HepG2 (cell line): ENCODE measurements around the gene MYBPC2. TPM values are rescaled to one million over a fixed set of nuclear protein-coding genes. Genes with fewer than 3 reads are reported as not detected.

Source experiments
- CHCHD3 ChIP-seq: sonication (generic); formaldehyde crosslinking; IDR thresholded peaks from 2 replicates; pipeline ENCODE4 v1.8.0; 2022; ENCODE audit warnings: mild to moderate bottlenecking, missing genetic modification reagents, moderate library complexity
- DNMT1 ChIP-seq: sonication (generic); formaldehyde crosslinking; IDR thresholded peaks from 2 replicates; pipeline ENCODE4 v1.5.1; 2020; ENCODE audit warnings: mild to moderate bottlenecking, missing genetic modification reagents
- GATAD2A ChIP-seq: IDR thresholded peaks from 2 replicates; pipeline ENCODE4 v1.6.1; 2016
- HOXD1 ChIP-seq: sonication (generic); formaldehyde crosslinking; IDR thresholded peaks from 2 replicates; pipeline ENCODE4 v1.5.0; 2020; ENCODE audit warnings: missing genetic modification reagents
- IRF2 ChIP-seq: IDR thresholded peaks from 2 replicates; pipeline ENCODE4 v1.6.1; 2018; ENCODE audit warnings: missing genetic modification reagents, missing compliant biosample characterization
- MXI1 ChIP-seq: IDR thresholded peaks from 3 replicates; pipeline ENCODE4 v1.6.1; 2012; ENCODE audit warnings: low read depth, low read length, inconsistent platforms, borderline replicate concordance
- PAX8 ChIP-seq: sonication (generic); formaldehyde crosslinking; IDR thresholded peaks from 2 replicates; pipeline ENCODE4 v1.8.0; 2022; ENCODE audit warnings: mild to moderate bottlenecking, missing genetic modification reagents, borderline replicate concordance
- PHF5A ChIP-seq: IDR thresholded peaks from one replicate; pipeline ENCODE4 v1.6.1; 2018; ENCODE audit warnings: low read depth, missing genetic modification reagents; ENCODE audit not compliant: unreplicated experiment
- REXO4 ChIP-seq: sonication (generic); formaldehyde crosslinking; IDR thresholded peaks from 2 replicates; pipeline ENCODE4 v1.8.0; 2022; ENCODE audit warnings: missing genetic modification reagents, mild to moderate bottlenecking, borderline replicate concordance
- SSRP1 ChIP-seq: IDR thresholded peaks from 2 replicates; pipeline ENCODE4 v1.6.1; 2016; ENCODE audit warnings: control low read depth
- TCF7 ChIP-seq: sonication (generic); IDR thresholded peaks from 2 replicates; pipeline ENCODE4 v1.6.1; 2016; ENCODE audit warnings: antibody characterized with exemption, low read depth
- ZNF251 ChIP-seq: sonication (generic); formaldehyde crosslinking; IDR thresholded peaks from 2 replicates; pipeline ENCODE4 v1.9.0; 2021; ENCODE audit warnings: mild to moderate bottlenecking, missing genetic modification reagents
- ZNF256 ChIP-seq: sonication (generic); formaldehyde crosslinking; conservative IDR thresholded peaks from 2 replicates; pipeline ENCODE4 v1.4.0; 2020; ENCODE audit warnings: missing genetic modification reagents
- ZNF343 ChIP-seq: sonication (generic); formaldehyde crosslinking; IDR thresholded peaks from 2 replicates; pipeline ENCODE4 v1.4.0; 2020; ENCODE audit warnings: mild to moderate bottlenecking, missing genetic modification reagents
- ZNF598 ChIP-seq: sonication (generic); formaldehyde crosslinking; IDR thresholded peaks from 2 replicates; pipeline ENCODE4 v1.5.1; 2020; ENCODE audit warnings: mild to moderate bottlenecking, missing genetic modification reagents, borderline replicate concordance
- ZNF737 ChIP-seq: sonication (generic); formaldehyde crosslinking; IDR thresholded peaks from 2 replicates; pipeline ENCODE4 v1.5.0; 2020; ENCODE audit warnings: missing genetic modification reagents, mild to moderate bottlenecking, borderline replicate concordance
- ZNF761 ChIP-seq: sonication (generic); formaldehyde crosslinking; conservative IDR thresholded peaks from 2 replicates; pipeline ENCODE4 v1.4.0; 2020; ENCODE audit warnings: mild to moderate bottlenecking, missing genetic modification reagents
- polyA plus RNA-seq, 8 experiments: library from polyadenylated mRNA; depleted of rRNA in 3 of 8; stranded (reverse) in 7 of 8; unstranded in 1 of 8; fragments of >200 nt; fragmentation: Illumina TruSeq in 4 of 8; extraction: Trizol in 4 of 8; gene quantifications; 2 replicates each; pipeline versions ENCODE4 v1.2.1 to v1.2.3, GENCODE V29; 2011 to 2016; ENCODE audit warnings: low read depth in 4 of 8, missing spikeins in 1 of 8, mixed read lengths in 1 of 8; ENCODE audit not compliant: insufficient read depth in 1 of 8
- total RNA-seq, 5 experiments: library from RNA; depleted of rRNA; stranded (reverse); fragments of >200 nt; fragmentation: Illumina TruSeq; extraction: Trizol; gene quantifications; 2 replicates each; pipeline ENCODE4 v1.2.3, GENCODE V29; 2016; ENCODE audit warnings: low read depth in 1 of 5
- TF ChIP-seq, protein P1 (sequence below): sonication (generic); formaldehyde crosslinking; conservative IDR thresholded peaks from 2 replicates; pipeline ENCODE4 v1.8.0; 2022; ENCODE audit warnings: mild to moderate bottlenecking, moderate library complexity, missing genetic modification reagents
- TF ChIP-seq, protein P2 (sequence below): sonication (generic); formaldehyde crosslinking; IDR thresholded peaks from 2 replicates; pipeline ENCODE4 v1.9.0; 2021; ENCODE audit warnings: missing genetic modification reagents, mild to moderate bottlenecking, borderline replicate concordance
- TF ChIP-seq, protein P3 (sequence below): sonication (generic); formaldehyde crosslinking; IDR thresholded peaks from 2 replicates; pipeline ENCODE4 v1.4.0; 2020; ENCODE audit warnings: missing genetic modification reagents, borderline replicate concordance
- TF ChIP-seq, protein P4 (sequence below): IDR thresholded peaks from 2 replicates; pipeline ENCODE4 v1.6.1; 2016

MYBPC2 gene
- total and polyA plus RNA-seq, 2 of the 13 experiments (the other 11 are each of a cell fraction or from before 2014, with no cell fraction given): not detected

DNA sequence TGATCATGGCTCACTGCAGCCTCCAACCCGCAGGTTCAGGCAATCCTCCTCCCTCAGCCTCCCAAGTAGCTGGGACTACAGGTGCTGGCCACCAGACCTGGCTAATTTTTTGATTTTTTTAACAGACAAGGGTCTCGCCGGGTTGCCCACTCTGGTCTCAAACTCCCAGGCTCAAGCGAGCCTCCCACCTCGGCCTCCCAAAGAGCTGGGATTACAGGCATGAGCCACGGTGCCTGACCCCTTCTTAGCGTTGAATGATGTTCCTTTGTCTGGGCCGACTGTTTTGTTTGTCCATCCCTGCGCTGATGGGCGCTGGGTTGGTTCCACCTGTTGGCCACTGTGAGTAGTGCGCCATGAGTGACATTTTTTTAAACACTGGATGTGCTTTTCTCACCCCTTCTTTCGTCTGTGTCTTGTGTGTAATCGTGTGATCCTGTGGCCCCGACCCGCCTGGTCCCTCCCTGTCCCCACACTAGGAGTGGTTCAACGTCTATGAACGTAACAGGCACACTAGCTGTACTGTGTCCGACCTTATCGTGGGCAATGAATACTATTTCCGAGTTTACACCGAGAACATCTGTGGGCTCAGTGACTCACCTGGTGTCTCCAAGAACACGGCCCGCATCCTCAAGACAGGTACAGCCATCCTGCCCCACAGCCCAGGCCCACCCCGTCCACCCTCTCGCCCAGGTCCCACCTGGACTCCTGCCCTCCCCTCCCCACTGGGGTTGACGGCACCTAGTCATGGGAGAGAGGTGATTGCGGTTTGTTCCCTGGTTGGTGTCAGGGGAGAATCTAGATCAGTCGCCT lies 28.6 kb downstream of the MYBPC2 start (continued):
- TF ChIP-seq, protein P1, sequence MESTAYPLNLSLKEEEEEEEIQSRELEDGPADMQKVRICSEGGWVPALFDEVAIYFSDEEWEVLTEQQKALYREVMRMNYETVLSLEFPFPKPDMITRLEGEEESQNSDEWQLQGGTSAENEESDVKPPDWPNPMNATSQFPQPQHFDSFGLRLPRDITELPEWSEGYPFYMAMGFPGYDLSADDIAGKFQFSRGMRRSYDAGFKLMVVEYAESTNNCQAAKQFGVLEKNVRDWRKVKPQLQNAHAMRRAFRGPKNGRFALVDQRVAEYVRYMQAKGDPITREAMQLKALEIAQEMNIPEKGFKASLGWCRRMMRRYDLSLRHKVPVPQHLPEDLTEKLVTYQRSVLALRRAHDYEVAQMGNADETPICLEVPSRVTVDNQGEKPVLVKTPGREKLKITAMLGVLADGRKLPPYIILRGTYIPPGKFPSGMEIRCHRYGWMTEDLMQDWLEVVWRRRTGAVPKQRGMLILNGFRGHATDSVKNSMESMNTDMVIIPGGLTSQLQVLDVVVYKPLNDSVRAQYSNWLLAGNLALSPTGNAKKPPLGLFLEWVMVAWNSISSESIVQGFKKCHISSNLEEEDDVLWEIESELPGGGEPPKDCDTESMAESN (CRISPR knock-in tag): no peak
- TF ChIP-seq ZNF256 (CRISPR knock-in tag): no peak
- TF ChIP-seq, protein P2, sequence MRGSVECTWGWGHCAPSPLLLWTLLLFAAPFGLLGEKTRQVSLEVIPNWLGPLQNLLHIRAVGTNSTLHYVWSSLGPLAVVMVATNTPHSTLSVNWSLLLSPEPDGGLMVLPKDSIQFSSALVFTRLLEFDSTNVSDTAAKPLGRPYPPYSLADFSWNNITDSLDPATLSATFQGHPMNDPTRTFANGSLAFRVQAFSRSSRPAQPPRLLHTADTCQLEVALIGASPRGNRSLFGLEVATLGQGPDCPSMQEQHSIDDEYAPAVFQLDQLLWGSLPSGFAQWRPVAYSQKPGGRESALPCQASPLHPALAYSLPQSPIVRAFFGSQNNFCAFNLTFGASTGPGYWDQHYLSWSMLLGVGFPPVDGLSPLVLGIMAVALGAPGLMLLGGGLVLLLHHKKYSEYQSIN (CRISPR knock-in tag): no peak
- no peak for TF ChIP-seq REXO4 (CRISPR knock-in tag)
- TF ChIP-seq CHCHD3 (CRISPR knock-in tag): no peak
- no peak for TF ChIP-seq PAX8
- no peak for TF ChIP-seq ZNF737 (CRISPR knock-in tag)
- TF ChIP-seq MXI1: no peak
- no peak for TF ChIP-seq TCF7
- TF ChIP-seq DNMT1 (CRISPR knock-in tag): no peak
- TF ChIP-seq IRF2: 0 out of 2 replicates have a peak, but pooled peaks have one; percentile 18
- no peak for TF ChIP-seq ZNF251 (CRISPR knock-in tag)
- TF ChIP-seq GATAD2A (CRISPR knock-in tag): no peak
- TF ChIP-seq, protein P3, sequence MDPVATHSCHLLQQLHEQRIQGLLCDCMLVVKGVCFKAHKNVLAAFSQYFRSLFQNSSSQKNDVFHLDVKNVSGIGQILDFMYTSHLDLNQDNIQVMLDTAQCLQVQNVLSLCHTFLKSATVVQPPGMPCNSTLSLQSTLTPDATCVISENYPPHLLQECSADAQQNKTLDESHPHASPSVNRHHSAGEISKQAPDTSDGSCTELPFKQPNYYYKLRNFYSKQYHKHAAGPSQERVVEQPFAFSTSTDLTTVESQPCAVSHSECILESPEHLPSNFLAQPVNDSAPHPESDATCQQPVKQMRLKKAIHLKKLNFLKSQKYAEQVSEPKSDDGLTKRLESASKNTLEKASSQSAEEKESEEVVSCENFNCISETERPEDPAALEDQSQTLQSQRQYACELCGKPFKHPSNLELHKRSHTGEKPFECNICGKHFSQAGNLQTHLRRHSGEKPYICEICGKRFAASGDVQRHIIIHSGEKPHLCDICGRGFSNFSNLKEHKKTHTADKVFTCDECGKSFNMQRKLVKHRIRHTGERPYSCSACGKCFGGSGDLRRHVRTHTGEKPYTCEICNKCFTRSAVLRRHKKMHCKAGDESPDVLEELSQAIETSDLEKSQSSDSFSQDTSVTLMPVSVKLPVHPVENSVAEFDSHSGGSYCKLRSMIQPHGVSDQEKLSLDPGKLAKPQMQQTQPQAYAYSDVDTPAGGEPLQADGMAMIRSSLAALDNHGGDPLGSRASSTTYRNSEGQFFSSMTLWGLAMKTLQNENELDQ: no peak
- TF ChIP-seq ZNF343 (CRISPR knock-in tag): no peak
- TF ChIP-seq, protein P4, sequence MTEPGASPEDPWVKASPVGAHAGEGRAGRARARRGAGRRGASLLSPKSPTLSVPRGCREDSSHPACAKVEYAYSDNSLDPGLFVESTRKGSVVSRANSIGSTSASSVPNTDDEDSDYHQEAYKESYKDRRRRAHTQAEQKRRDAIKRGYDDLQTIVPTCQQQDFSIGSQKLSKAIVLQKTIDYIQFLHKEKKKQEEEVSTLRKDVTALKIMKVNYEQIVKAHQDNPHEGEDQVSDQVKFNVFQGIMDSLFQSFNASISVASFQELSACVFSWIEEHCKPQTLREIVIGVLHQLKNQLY (CRISPR knock-in tag): no peak
- no peak for TF ChIP-seq SSRP1 (CRISPR knock-in tag)
- TF ChIP-seq ZNF761 (CRISPR knock-in tag): no peak
- TF ChIP-seq HOXD1: no peak
- no peak for TF ChIP-seq PHF5A
- TF ChIP-seq ZNF598: 0 out of 2 replicates have a peak, but pooled peaks have one; percentile 51
